Endodermal cell (in vitro differentiated cells): ENCODE results near the gene TTC9. TPM values are rescaled to one million over a fixed set of nuclear protein-coding genes. Genes with fewer than 3 reads are reported as not detected.

Source experiments
- DNase-seq: peaks from one replicate; pipeline ENCODE4 v3.0.0-alpha.2; 2017
- H3K27ac ChIP-seq: 2 replicates; pipeline ENCODE4 v1.5.1; 2013; ENCODE audit warnings: mild to moderate bottlenecking, low read depth, low read length, moderate library complexity
- H3K27me3 ChIP-seq: 2 replicates; pipeline ENCODE4 v1.6.1; 2013; ENCODE audit warnings: mild to moderate bottlenecking, low read length, moderate library complexity; ENCODE audit not compliant: insufficient read depth, control insufficient read depth, poor library complexity, severe bottlenecking
- H3K36me3 ChIP-seq: 2 replicates; pipeline ENCODE4 v1.7.0; 2013; ENCODE audit warnings: mild to moderate bottlenecking, low read length, moderate library complexity; ENCODE audit not compliant: control insufficient read depth, insufficient read depth
- H3K4me1 ChIP-seq: one replicate; pipeline ENCODE4 v1.7.0; 2013; ENCODE audit warnings: low read length; ENCODE audit not compliant: control insufficient read depth, insufficient read depth
- H3K4me3 ChIP-seq: 2 replicates; pipeline ENCODE4 v1.5.1; 2013; ENCODE audit warnings: mild to moderate bottlenecking, low read length, moderate library complexity
- H3K9ac ChIP-seq: 2 replicates; pipeline ENCODE4 v1.6.1; 2013; ENCODE audit warnings: mild to moderate bottlenecking, low read length, moderate library complexity; ENCODE audit not compliant: poor library complexity, severe bottlenecking; ENCODE audit errors: extremely low read depth
- H3K9me3 ChIP-seq: 2 replicates; pipeline ENCODE4 v1.6.1; 2013; ENCODE audit warnings: mild to moderate bottlenecking, low read length, moderate library complexity; ENCODE audit not compliant: control insufficient read depth
- H3K27ac Mint-ChIP-seq: 2 replicates; pipeline ENCODE4 v1.8.0; 2020; ENCODE audit warnings: mixed read lengths
- H3K27me3 Mint-ChIP-seq: 2 replicates; pipeline ENCODE4 v1.8.0; 2021; ENCODE audit warnings: mild to moderate bottlenecking, mixed read lengths; ENCODE audit not compliant: insufficient read depth
- H3K36me3 Mint-ChIP-seq: 2 replicates; pipeline ENCODE4 v1.8.0; 2020; ENCODE audit warnings: low read depth, mixed read lengths
- H3K4me1 Mint-ChIP-seq: 2 replicates; pipeline ENCODE4 v1.8.0; 2020; ENCODE audit warnings: mixed read lengths
- H3K4me3 Mint-ChIP-seq: 2 replicates; pipeline ENCODE4 v1.8.0; 2020; ENCODE audit warnings: mild to moderate bottlenecking, moderate library complexity, mixed read lengths
- H3K9me3 Mint-ChIP-seq: 2 replicates; pipeline ENCODE4 v1.8.0; 2020; ENCODE audit warnings: mild to moderate bottlenecking, mixed read lengths
- WGBS, 2 experiments: methylation state at CpG; one replicate each; pipeline versions ENCODE4 v1.1.5 to v1.1.7; 2013; ENCODE audit warnings: missing lambda C conversion rate in 2 of 2, mixed read lengths in 1 of 2; ENCODE audit not compliant: insufficient coverage in 1 of 2, insufficient read length in 1 of 2; 5-methylcytosine and 5-hydroxymethylcytosine counted together
- total RNA-seq, 2 donors: library from RNA; stranded (reverse); fragmentation: NEBNext Ultra II Directional in 1 of 2; extraction: Animal tissue kit (Norgen Biotek cat#: 25700) in 1 of 2; gene quantifications; 2 replicates in 1 of 2; 3 replicates in 1 of 2; pipeline ENCODE4 v1.2.1, GENCODE V29; 2021
- TF ChIP-seq, protein P1 (sequence below): fragments of 200-600 bp; sonication (generic); conservative IDR thresholded peaks from 2 replicates; pipeline ENCODE4 v1.5.0; 2021; ENCODE audit warnings: antibody characterized with exemption, mild to moderate bottlenecking

TTC9 gene
- total RNA-seq, 2 donors from 2014 or later: 9.4 to 11.6 TPM

DNA sequence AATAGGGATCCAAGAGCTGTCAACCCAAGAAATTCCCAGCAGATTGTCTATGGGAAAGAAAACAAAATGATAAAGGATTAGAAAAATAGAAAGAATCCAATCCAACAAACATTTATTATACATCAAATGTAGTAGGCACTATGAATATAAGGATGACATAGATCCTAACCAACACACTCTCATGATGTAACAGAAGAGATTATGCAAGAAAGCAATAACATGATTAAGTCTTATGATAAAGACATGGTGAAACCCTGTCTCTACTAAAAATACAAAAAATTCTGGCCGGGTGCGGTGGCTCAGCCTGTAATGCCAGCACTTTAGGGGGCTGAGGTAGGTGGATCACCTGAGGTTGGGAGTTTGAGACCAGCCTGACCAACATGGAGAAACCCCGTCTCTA lies 44.0 kb upstream of the TTC9 start:
- no peak overlapping the region for H3K27ac Mint-ChIP-seq
- Histone ChIP-seq H3K4me1 (no peaks in the 10 kb centered on the region), H3K36me3 (peaks cover 48% of the 10 kb centered on the region), H3K9ac (no peak overlapping the region), H3K27ac (no peak overlapping the region), H3K4me3 (no peak overlapping the region), H3K9me3 (no peaks in the 10 kb centered on the region), H3K27me3 (no peaks in the 10 kb centered on the region)
- no peaks in the 10 kb centered on the region for H3K27me3 Mint-ChIP-seq
- peaks cover 23% of the 10 kb centered on the region for H3K36me3 Mint-ChIP-seq
- TF ChIP-seq, protein P1, sequence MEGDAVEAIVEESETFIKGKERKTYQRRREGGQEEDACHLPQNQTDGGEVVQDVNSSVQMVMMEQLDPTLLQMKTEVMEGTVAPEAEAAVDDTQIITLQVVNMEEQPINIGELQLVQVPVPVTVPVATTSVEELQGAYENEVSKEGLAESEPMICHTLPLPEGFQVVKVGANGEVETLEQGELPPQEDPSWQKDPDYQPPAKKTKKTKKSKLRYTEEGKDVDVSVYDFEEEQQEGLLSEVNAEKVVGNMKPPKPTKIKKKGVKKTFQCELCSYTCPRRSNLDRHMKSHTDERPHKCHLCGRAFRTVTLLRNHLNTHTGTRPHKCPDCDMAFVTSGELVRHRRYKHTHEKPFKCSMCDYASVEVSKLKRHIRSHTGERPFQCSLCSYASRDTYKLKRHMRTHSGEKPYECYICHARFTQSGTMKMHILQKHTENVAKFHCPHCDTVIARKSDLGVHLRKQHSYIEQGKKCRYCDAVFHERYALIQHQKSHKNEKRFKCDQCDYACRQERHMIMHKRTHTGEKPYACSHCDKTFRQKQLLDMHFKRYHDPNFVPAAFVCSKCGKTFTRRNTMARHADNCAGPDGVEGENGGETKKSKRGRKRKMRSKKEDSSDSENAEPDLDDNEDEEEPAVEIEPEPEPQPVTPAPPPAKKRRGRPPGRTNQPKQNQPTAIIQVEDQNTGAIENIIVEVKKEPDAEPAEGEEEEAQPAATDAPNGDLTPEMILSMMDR: no peak
- no peak for DNase-seq
- peaks cover 10% of the 10 kb centered on the region for H3K4me1 Mint-ChIP-seq
- 83 to 97% methylated on average over 3 of the region's 3 CpGs for WGBS, 2 experiments
- no peaks in the 10 kb centered on the region for H3K9me3 Mint-ChIP-seq
- H3K4me3 Mint-ChIP-seq: no peak overlapping the region

DNA sequence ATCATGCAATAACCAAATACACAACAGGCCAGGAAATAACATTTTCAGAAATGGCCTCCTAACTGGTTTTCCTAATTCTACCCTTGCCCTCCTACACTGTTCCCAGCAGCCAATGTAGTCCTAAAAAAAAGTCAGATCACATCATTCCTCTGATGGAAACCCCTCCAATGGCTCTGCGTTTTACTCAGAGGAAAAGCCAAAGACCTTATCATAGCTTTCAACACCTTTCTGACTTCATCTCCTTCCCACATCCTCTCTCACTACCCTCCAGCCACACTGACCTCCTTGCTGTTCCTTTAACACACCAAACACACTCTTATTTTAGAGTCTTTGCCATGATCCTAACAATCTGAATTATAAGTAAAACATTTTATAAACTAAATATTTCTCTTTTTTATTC lies 42.4 kb upstream of the TTC9 start:
- H3K27me3 ChIP-seq: no peaks in the 10 kb centered on the region
- Mint-ChIP-seq H3K27ac (no peak overlapping the region), H3K27me3 (peaks cover 3% of the 10 kb centered on the region), H3K4me3 (peak overlapping the region; percentile 96), H3K36me3 (peaks cover 17% of the 10 kb centered on the region), H3K4me1 (peaks cover 10% of the 10 kb centered on the region), H3K9me3 (no peaks in the 10 kb centered on the region)
- WGBS, 2 experiments: 89% methylated on average over 1 of the region's 1 CpG; no CpG with 5 or more reads in 1 of the 2 experiments
- peak overlapping the region; percentile 89 for H3K9ac ChIP-seq
- H3K27ac ChIP-seq: no peak overlapping the region
- H3K4me3 ChIP-seq: peak overlapping the region; percentile 98
- peaks cover 31% of the 10 kb centered on the region for H3K36me3 ChIP-seq
- H3K9me3 ChIP-seq: no peaks in the 10 kb centered on the region
- DNase-seq: no peak
- no peaks in the 10 kb centered on the region for H3K4me1 ChIP-seq
- TF ChIP-seq, protein P1: no peak

DNA sequence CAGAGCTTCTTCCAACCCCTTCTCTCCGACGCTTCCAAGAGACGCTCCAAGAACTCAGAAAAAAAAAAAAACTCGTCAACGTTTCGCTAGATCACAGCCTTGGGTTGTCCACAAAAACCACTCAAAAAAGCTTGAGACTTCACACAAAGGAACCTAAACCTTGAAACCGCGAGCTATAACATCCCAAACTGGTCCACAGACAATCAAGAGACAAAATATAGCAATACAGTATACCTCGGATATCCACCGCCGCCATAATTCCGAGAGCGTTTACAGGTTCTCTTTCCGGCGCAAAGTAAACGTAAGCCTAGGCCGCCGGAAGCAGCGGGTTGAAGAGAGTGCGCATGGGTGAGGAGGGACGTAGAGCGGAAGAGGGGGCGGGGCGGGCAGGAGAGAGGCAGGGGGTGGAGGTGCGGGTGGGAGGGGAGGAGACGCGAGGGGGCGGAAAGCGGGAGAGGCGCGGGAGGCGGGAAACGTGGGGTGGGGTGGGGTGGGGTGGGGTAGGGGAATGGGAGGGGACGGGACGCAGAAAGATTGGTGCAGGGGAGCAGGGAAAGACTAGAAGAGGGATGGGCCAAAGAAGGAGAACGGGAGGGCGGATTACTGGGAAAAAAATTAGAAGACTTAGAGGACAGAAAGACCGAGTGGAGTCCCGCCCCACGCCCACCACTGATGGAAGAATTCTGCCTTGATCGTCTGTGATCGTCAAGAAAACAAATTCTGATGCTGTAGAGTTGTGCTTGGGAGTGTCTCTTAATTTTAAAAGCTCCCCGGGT lies 41.1 kb upstream of the TTC9 start, which contains the start of gene MED6:
TSS of gene MED6 (minus strand) at position 274 of the 776 bp plus-strand sequence. CDS start at position 256, 18 bp downstream.
- peaks cover 19% of the 10 kb centered on the region for H3K36me3 ChIP-seq
- Mint-ChIP-seq H3K27ac (peak within 1 kb of the TSS; percentile 100), H3K9me3 (no peaks in the 10 kb centered on the region), H3K4me3 (peak within 1 kb of the TSS; percentile 96), H3K4me1 (peaks cover 10% of the 10 kb centered on the region), H3K27me3 (peaks cover 4% of the 10 kb centered on the region), H3K36me3 (peaks cover 6% of the 10 kb centered on the region)
- no peaks in the 10 kb centered on the region for H3K27me3 ChIP-seq
- DNase-seq: peak; percentile 97
- peak within 1 kb of the TSS; percentile 48 for H3K27ac ChIP-seq
- WGBS, 2 experiments: 1 to 6% methylated on average over 19 to 33 of the region's 43 CpGs
- peak within 1 kb of the TSS; percentile 98 for H3K4me3 ChIP-seq
- H3K9me3 ChIP-seq: no peaks in the 10 kb centered on the region
- TF ChIP-seq, protein P1: no peak
- H3K4me1 ChIP-seq: no peaks in the 10 kb centered on the region
- H3K9ac ChIP-seq: peak within 1 kb of the TSS; percentile 89
